IMR-90 (cell line): ENCODE results near the gene SERPINA12. TPM values are rescaled to one million over a fixed set of nuclear protein-coding genes. Genes with fewer than 3 reads are reported as not detected.

Experiments used
- ATAC-seq: fragments of 200-7000 bp; cut with Tn5 transposase; 2 replicates; pipeline ENCODE4 v1.9.1; 2020; ENCODE audit warnings: low read depth, mild to moderate bottlenecking, moderate library complexity
- BruUV-seq: library from RNA; stranded (reverse); fragments of 400-500 nt; replicated peaks from 2 replicates; lab custom pipeline; 2021; lab: Mats Ljungman, UMichigan
- CTCF ChIA-PET: fragments of 300-600 bp; formaldehyde crosslinking; extraction: SDS; loops from one replicate; lab custom pipeline; 2021; ENCODE audit warnings: antibody characterized with exemption; lab: Yijun Ruan, JAX
- POLR2A ChIA-PET: fragments of 300-600 bp; sonication (Branson Sonifier 250); formaldehyde crosslinking; loops from one replicate; lab custom pipeline; 2022; ENCODE audit warnings: antibody characterized with exemption; ENCODE audit not compliant: unreplicated experiment; lab: Charles Lee
- DNase-seq: peaks from one replicate; pipeline ENCODE4 v3.0.0; 2013
- H2AFZ ChIP-seq: replicated peaks from 2 replicates; pipeline ENCODE3; 2013; ENCODE audit warnings: low read length, mild to moderate bottlenecking; ENCODE audit not compliant: poor library complexity
- H2AK5ac ChIP-seq: 2 replicates; pipeline ENCODE4 v1.6.1; 2013; ENCODE audit warnings: low read depth, low read length, inconsistent platforms
- H2AK9ac ChIP-seq: replicated peaks from 2 replicates; pipeline ENCODE3; 2013; ENCODE audit warnings: mild to moderate bottlenecking, low read depth, low read length, moderate library complexity; ENCODE audit not compliant: poor library complexity
- H2BK120ac ChIP-seq: 2 replicates; pipeline ENCODE4 v1.6.1; 2013; ENCODE audit warnings: low read depth, low read length, inconsistent platforms
- H2BK15ac ChIP-seq: 3 replicates; pipeline ENCODE4 v1.6.1; 2013; ENCODE audit warnings: low read depth, low read length, inconsistent platforms
- H2BK20ac ChIP-seq: 2 replicates; pipeline ENCODE4 v1.6.1; 2013; ENCODE audit warnings: low read depth, mild to moderate bottlenecking, inconsistent platforms, low read length, moderate library complexity
- H2BK5ac ChIP-seq: 2 replicates; pipeline ENCODE4 v1.6.1; 2013; ENCODE audit warnings: mild to moderate bottlenecking, low read depth, low read length, inconsistent platforms; ENCODE audit not compliant: poor library complexity, severe bottlenecking
- H3K14ac ChIP-seq: replicated peaks from 2 replicates; pipeline ENCODE4 v1.6.1; 2013; ENCODE audit warnings: low read depth, low read length, inconsistent platforms
- H3K18ac ChIP-seq: 2 replicates; pipeline ENCODE4 v1.6.1; 2013; ENCODE audit warnings: low read depth, low read length, control low read depth
- H3K23ac ChIP-seq: 2 replicates; pipeline ENCODE4 v1.6.1; 2013; ENCODE audit warnings: low read depth, low read length, inconsistent platforms
- H3K27ac ChIP-seq: 2 replicates; pipeline ENCODE4 v1.5.1; 2013; ENCODE audit warnings: mild to moderate bottlenecking, control low read depth, low read length; ENCODE audit not compliant: insufficient read depth
- H3K27me3 ChIP-seq: 2 replicates; pipeline ENCODE4 v1.6.1; 2013; ENCODE audit warnings: low read length; ENCODE audit not compliant: control insufficient read depth, insufficient read depth
- H3K36me3 ChIP-seq: 2 replicates; pipeline ENCODE4 v1.6.1; 2013; ENCODE audit warnings: low read length, mixed read lengths; ENCODE audit not compliant: control insufficient read depth, insufficient read depth
- H3K4ac ChIP-seq: 2 replicates; pipeline ENCODE4 v1.6.1; 2013; ENCODE audit warnings: low read depth, low read length, inconsistent platforms
- H3K4me1 ChIP-seq: 2 replicates; pipeline ENCODE4 v1.6.1; 2013; ENCODE audit warnings: low read length, mixed read lengths; ENCODE audit not compliant: control insufficient read depth, insufficient read depth
- H3K4me2 ChIP-seq: 2 replicates; pipeline ENCODE4 v1.6.1; 2013; ENCODE audit warnings: low read depth, mild to moderate bottlenecking, control low read depth, low read length, moderate library complexity
- H3K4me3 ChIP-seq: 2 replicates; pipeline ENCODE4 v1.5.1; 2013; ENCODE audit warnings: low read depth, mild to moderate bottlenecking, control low read depth, low read length, moderate library complexity; ENCODE audit not compliant: insufficient read depth
- H3K56ac ChIP-seq: 2 replicates; pipeline ENCODE4 v1.6.1; 2013; ENCODE audit warnings: low read length, inconsistent platforms; ENCODE audit not compliant: insufficient read depth; ENCODE audit errors: extremely low read depth
- H3K79me1 ChIP-seq, 2 experiments: 2 replicates each; pipeline ENCODE4 v1.6.1; 2013; ENCODE audit warnings: low read length in 2 of 2, inconsistent platforms in 1 of 2, low read depth in 1 of 2
- H3K9ac ChIP-seq: 2 replicates; pipeline ENCODE4 v1.6.1; 2013; ENCODE audit warnings: low read depth, low read length, control low read depth
- H3K9me1 ChIP-seq: 2 replicates; pipeline ENCODE4 v1.6.1; 2013; ENCODE audit warnings: low read length, inconsistent platforms; ENCODE audit not compliant: insufficient read depth
- H3K9me3 ChIP-seq: 2 replicates; pipeline ENCODE4 v1.6.1; 2013; ENCODE audit warnings: low read length; ENCODE audit not compliant: control insufficient read depth, insufficient read depth
- H4K20me1 ChIP-seq: 2 replicates; pipeline ENCODE4 v1.6.1; 2013; ENCODE audit warnings: low read length, inconsistent platforms; ENCODE audit not compliant: insufficient read depth
- H4K5ac ChIP-seq: 2 replicates; pipeline ENCODE4 v1.6.1; 2013; ENCODE audit warnings: mild to moderate bottlenecking, low read depth, low read length, control low read depth
- H4K8ac ChIP-seq, 2 experiments: 2 replicates each; pipeline ENCODE4 v1.6.1; 2013; ENCODE audit warnings: low read depth in 2 of 2, low read length in 2 of 2, control low read depth in 1 of 2, inconsistent platforms in 1 of 2
- H4K91ac ChIP-seq: 2 replicates; pipeline ENCODE4 v1.6.1; 2013; ENCODE audit warnings: low read depth, low read length, inconsistent platforms; ENCODE audit not compliant: insufficient read depth
- CEBPB ChIP-seq: IDR thresholded peaks from 2 replicates; pipeline ENCODE4 v1.6.1; 2012; ENCODE audit warnings: low read depth, low read length, improper control_type of control experiment
- CHD1 ChIP-seq: IDR thresholded peaks from 2 replicates; pipeline ENCODE4 v1.6.1; 2012; ENCODE audit warnings: low read depth, low read length, improper control_type of control experiment
- CTCF ChIP-seq: conservative IDR thresholded peaks from 2 replicates; pipeline ENCODE4 v1.5.1; 2012; ENCODE audit warnings: mild to moderate bottlenecking, low read depth, low read length, improper control_type of control experiment
- FOS ChIP-seq: fragments of 150-350 bp; IDR thresholded peaks from 2 replicates; pipeline ENCODE4 v1.6.1; 2016; ENCODE audit warnings: low read depth, low read length
- MAFK ChIP-seq: IDR thresholded peaks from 2 replicates; pipeline ENCODE4 v1.6.1; 2012; ENCODE audit warnings: low read depth, low read length, improper control_type of control experiment
- MAZ ChIP-seq: IDR thresholded peaks from 2 replicates; pipeline ENCODE4 v1.6.1; 2012; ENCODE audit warnings: low read depth, mild to moderate bottlenecking, low read length, improper control_type of control experiment, moderate library complexity, borderline replicate concordance
- POLR2A ChIP-seq: IDR thresholded peaks from 2 replicates; pipeline ENCODE4 v1.6.1; 2012; ENCODE audit warnings: mild to moderate bottlenecking, low read depth, low read length
- RAD21 ChIP-seq: IDR thresholded peaks from 2 replicates; pipeline ENCODE4 v1.6.1; 2012; ENCODE audit warnings: low read length, improper control_type of control experiment
- RCOR1 ChIP-seq: IDR thresholded peaks from 2 replicates; pipeline ENCODE4 v1.6.1; 2012; ENCODE audit warnings: mild to moderate bottlenecking, low read length, improper control_type of control experiment; ENCODE audit not compliant: insufficient replicate concordance
- SMC3 ChIP-seq: fragments of 150-350 bp; IDR thresholded peaks from 2 replicates; pipeline ENCODE4 v1.6.1; 2016; ENCODE audit warnings: low read depth, mild to moderate bottlenecking, antibody characterized with exemption, low read length, moderate library complexity
- WGBS, 2 experiments: methylation state at CpG; one replicate each; pipeline versions ENCODE4 v1.1.5 to v1.1.7; 2013; ENCODE audit warnings: missing lambda C conversion rate in 2 of 2; ENCODE audit not compliant: insufficient read length in 1 of 2; ENCODE audit errors: extremely low coverage in 2 of 2; 5-methylcytosine and 5-hydroxymethylcytosine counted together
- dilution Hi-C: fragments of 300-500 bp; cut with HindIII; formaldehyde crosslinking; loops from one replicate; pipeline ENCODE4 v1.14.3; 2018; ENCODE audit warnings: low sequenced_read_pairs; ENCODE audit not compliant: unreplicated experiment
- in situ Hi-C: fragments of 300-500 bp; cut with MboI; formaldehyde crosslinking; loops from 3 replicates; pipeline ENCODE4 v1.14.3; 2019; ENCODE audit warnings: low sequenced_read_pairs, inconsistent platforms, mixed read lengths
- intact Hi-C: fragments of 100-400 bp; cut with micrococcal nuclease; formaldehyde crosslinking; loops from 2 replicates; pipeline ENCODE4 v1.10.0; 2022
- polyA plus RNA-seq, 3 experiments: library from polyadenylated mRNA; depleted of rRNA; stranded (reverse); fragments of >200 nt; gene quantifications; 2 replicates each; pipeline ENCODE4 v1.2.3, GENCODE V29; 2012; ENCODE audit warnings: low replicate concordance in 1 of 3
- total RNA-seq: library from RNA; depleted of rRNA; stranded (reverse); fragments of >200 nt; gene quantifications from 2 replicates; pipeline ENCODE4 v1.2.3, GENCODE V29; 2012
- TF ChIP-seq, protein P1 (sequence below): fragments of 150-350 bp; IDR thresholded peaks from 2 replicates; pipeline ENCODE4 v1.6.1; 2016; ENCODE audit warnings: low read depth, mild to moderate bottlenecking, low read length, moderate library complexity, borderline replicate concordance

Gene SERPINA12
- total and polyA plus RNA-seq, 2 of the 4 experiments (the other 2 are of a cell fraction) = not detected

DNA sequence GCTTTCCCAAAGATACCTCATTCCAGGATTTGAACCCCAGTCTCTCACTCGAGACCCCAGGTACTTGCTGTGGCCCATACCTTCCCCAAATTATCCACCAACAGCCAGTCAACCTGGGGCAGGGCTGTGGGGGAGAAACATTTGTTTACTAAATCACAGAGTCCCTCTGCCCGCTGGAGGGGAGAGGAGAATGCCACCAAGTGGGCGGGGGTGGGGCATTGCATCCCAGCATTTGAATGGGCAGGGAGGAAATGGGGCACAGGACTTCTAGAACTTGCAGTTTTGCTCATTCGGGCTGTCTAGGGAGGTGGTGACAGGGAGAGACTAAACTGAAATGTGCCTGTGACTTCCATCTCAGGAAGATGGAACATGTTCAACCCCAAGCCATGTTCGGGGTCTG, 22.4 kb downstream of the SERPINA12 start:
- POLR2A ChIA-PET = no interaction called here
- intact Hi-C loops = loop anchor here (1.0 to 10.0 kb wide), 5 partner anchors 53 to 355 kb away; no protein-coding TSS in a partner anchor
- dilution Hi-C loops = no loop called here

More for the DNA sequence above, 22.4 kb downstream of the SERPINA12 start:
- TF ChIP-seq RAD21 = no peak
- TF ChIP-seq FOS = no peak
- no peak for TF ChIP-seq POLR2A
- no peak for TF ChIP-seq CEBPB
- TF ChIP-seq RCOR1 = no peak
- TF ChIP-seq SMC3 = no peak
- no peak for TF ChIP-seq CTCF
- no peak for TF ChIP-seq CHD1
- no peak for TF ChIP-seq MAFK
- TF ChIP-seq, protein P1, sequence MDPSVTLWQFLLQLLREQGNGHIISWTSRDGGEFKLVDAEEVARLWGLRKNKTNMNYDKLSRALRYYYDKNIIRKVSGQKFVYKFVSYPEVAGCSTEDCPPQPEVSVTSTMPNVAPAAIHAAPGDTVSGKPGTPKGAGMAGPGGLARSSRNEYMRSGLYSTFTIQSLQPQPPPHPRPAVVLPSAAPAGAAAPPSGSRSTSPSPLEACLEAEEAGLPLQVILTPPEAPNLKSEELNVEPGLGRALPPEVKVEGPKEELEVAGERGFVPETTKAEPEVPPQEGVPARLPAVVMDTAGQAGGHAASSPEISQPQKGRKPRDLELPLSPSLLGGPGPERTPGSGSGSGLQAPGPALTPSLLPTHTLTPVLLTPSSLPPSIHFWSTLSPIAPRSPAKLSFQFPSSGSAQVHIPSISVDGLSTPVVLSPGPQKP = no peak
- TF ChIP-seq MAZ = no peak
- no peaks in the 10 kb centered on the region for H3K9me3 ChIP-seq
- H3K18ac ChIP-seq = no peak overlapping the region
- H3K4me1 ChIP-seq = no peaks in the 10 kb centered on the region; the same call in 1 of the 2 replicates
- H3K14ac ChIP-seq = no peak overlapping the region
- BruUV-seq = no TSS peak
- H4K20me1 ChIP-seq = no peaks in the 10 kb centered on the region
- DNase-seq = no peak
- CTCF ChIA-PET = interaction anchor here (0.6 to 1.4 kb wide), 14 partner anchors 10 to 733 kb away, joined by 3 to 6 read pairs (median 4); partner anchors contain the start of gene SERPINA9
- no peak overlapping the region for H4K5ac ChIP-seq
- no peak overlapping the region for H3K27ac ChIP-seq
- H2AK9ac ChIP-seq = no peak overlapping the region
- no peak overlapping the region for H2BK5ac ChIP-seq
- H2AFZ ChIP-seq = no peak overlapping the region
- H3K9ac ChIP-seq = no peak overlapping the region
- peaks cover 12% of the 10 kb centered on the region for H3K27me3 ChIP-seq
- no peak overlapping the region for H4K91ac ChIP-seq
- in situ Hi-C loops = no loop called here
- no peak overlapping the region for H3K56ac ChIP-seq
- H3K79me1 ChIP-seq = no peaks in the 10 kb centered on the region
- H2AK5ac ChIP-seq = no peak overlapping the region
- H3K9me1 ChIP-seq = no peaks in the 10 kb centered on the region
- WGBS, 2 experiments = 40% methylated on average over 1 of the region's 5 CpGs; no CpG with 5 or more reads in 1 of the 2 experiments
- H3K36me3 ChIP-seq = no peaks in the 10 kb centered on the region
- H3K4me3 ChIP-seq = no peak overlapping the region
- no peak overlapping the region for H2BK15ac ChIP-seq
- ATAC-seq = no peak
- H2BK120ac ChIP-seq = no peak overlapping the region
- no peak overlapping the region for H3K4me2 ChIP-seq
- H2BK20ac ChIP-seq = no peak overlapping the region
- H3K23ac ChIP-seq = no peak overlapping the region
- H4K8ac ChIP-seq = no peak overlapping the region
- H3K4ac ChIP-seq = no peak overlapping the region
